22Rv1 (cell line): ENCODE measurements around the gene HS2ST1.

Source experiments
- CTCF ChIP-seq: fragments of 450-650 bp; IDR thresholded peaks from 2 replicates; pipeline ENCODE4 v1.5.1; 2017; ENCODE audit warnings: mild to moderate bottlenecking
- ZFX ChIP-seq: fragments of 450-650 bp; IDR thresholded peaks from 2 replicates; pipeline ENCODE4 v1.6.1; 2017; ENCODE audit warnings: antibody characterized with exemption, borderline replicate concordance

GRCh38 chr1:86960548-86960947 lies 46.1 kb downstream of the HS2ST1 start:
- TF ChIP-seq CTCF (no peak), ZFX (no peak)
